Activated naive CD8-positive, alpha-beta T cell treated with anti-CD3 and anti-CD28 coated beads for 36 hours (primary cell): ENCODE measurements around the gene APELA. TPM values are rescaled to one million over a fixed set of nuclear protein-coding genes. Genes with fewer than 3 reads are reported as not detected.
"Not testable (repeated sequence)": the region's sequence is repeated elsewhere in the genome, so short reads cannot be mapped to it uniquely, and the experiment has no call there.

Source experiments
- DNase-seq: peaks from one replicate; pipeline ENCODE4 v3.0.0; 2021
- H3K27ac Mint-ChIP-seq: one replicate; pipeline ENCODE4 v1.8.0; 2022; ENCODE audit warnings: mild to moderate bottlenecking, moderate library complexity, mixed read lengths
- H3K27me3 Mint-ChIP-seq: one replicate; pipeline ENCODE4 v1.8.0; 2022; ENCODE audit warnings: mild to moderate bottlenecking, mixed read lengths
- H3K36me3 Mint-ChIP-seq: one replicate; pipeline ENCODE4 v1.8.0; 2021; ENCODE audit warnings: mild to moderate bottlenecking, mixed read lengths
- H3K4me1 Mint-ChIP-seq: one replicate; pipeline ENCODE4 v1.8.0; 2021; ENCODE audit warnings: mixed read lengths
- H3K4me3 Mint-ChIP-seq: one replicate; pipeline ENCODE4 v1.8.0; 2022; ENCODE audit warnings: mild to moderate bottlenecking, moderate library complexity, mixed read lengths
- H3K9me3 Mint-ChIP-seq: one replicate; pipeline ENCODE4 v1.8.0; 2022; ENCODE audit warnings: mixed read lengths
- total RNA-seq, 2 experiments: library from RNA; stranded (reverse); gene quantifications; one replicate each; pipeline ENCODE4 v1.2.3, GENCODE V29; 2021

The APELA gene
- total RNA-seq, 2 experiments from 2014 or later: not detected

- H3K27me3 Mint-ChIP-seq: no peaks in the 10 kb centered on the region
- H3K4me1 Mint-ChIP-seq: no peaks in the 10 kb centered on the region
- DNase-seq: no peak
- H3K27ac Mint-ChIP-seq: no peak overlapping the region
- H3K4me3 Mint-ChIP-seq: no peak overlapping the region
- no peaks in the 10 kb centered on the region for H3K9me3 Mint-ChIP-seq
- H3K36me3 Mint-ChIP-seq: no peaks in the 10 kb centered on the region
Measured at GRCh38 chr4:164902608-164903007, 25.6 kb downstream of the APELA start.

DNA sequence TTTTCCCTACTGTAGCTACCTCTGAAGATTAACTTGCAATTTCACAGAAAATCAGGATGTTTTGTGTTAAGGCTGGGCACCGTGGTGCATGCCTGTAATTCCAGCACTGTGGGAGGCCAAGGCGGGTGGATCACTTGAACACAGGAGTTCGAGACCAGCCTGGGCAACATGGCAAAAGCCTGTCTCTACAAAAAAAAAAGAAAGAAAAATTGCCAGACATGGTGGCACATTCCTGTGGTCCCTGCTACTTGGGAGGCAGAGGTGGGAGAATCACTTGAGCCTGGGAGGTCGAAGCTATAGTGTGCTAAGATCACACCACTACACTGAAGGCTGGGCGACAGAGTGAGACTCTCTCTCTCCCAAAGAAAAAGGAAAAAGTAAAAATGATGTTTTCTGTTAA is 27.4 kb downstream of the APELA start:
- Mint-ChIP-seq H3K27ac (no peak overlapping the region), H3K9me3 (no peaks in the 10 kb centered on the region), H3K4me1 (no peaks in the 10 kb centered on the region), H3K4me3 (no peak overlapping the region), H3K36me3 (no peaks in the 10 kb centered on the region), H3K27me3 (no peaks in the 10 kb centered on the region)
- DNase-seq: no peak

- no peaks in the 10 kb centered on the region for H3K9me3 Mint-ChIP-seq
- H3K4me1 Mint-ChIP-seq: no peaks in the 10 kb centered on the region
- no peaks in the 10 kb centered on the region for H3K36me3 Mint-ChIP-seq
- H3K4me3 Mint-ChIP-seq: no peak overlapping the region
- H3K27ac Mint-ChIP-seq: no peak overlapping the region
- no peak for DNase-seq
- H3K27me3 Mint-ChIP-seq: no peaks in the 10 kb centered on the region
Measured at GRCh38 chr4:164904941-164905340, 28.0 kb downstream of the APELA start.

DNA sequence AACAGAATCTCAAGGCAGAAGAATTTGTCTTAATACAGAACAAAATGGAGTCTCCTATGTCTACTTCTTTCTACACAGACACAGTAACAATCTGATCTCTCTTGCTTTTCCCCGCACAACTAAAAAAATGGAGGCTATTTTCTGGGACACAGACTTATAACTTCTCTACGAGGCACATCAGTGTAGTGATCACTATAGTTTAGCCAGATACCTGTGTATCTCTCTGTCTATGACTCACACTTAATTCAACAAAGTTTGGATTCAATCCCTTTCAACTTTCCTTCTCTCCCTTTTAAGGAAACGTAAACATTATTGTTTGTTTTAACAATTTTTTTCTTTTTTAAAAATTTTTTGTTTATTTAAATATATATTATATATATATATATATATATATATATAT is 29.4 kb downstream of the APELA start:
- Mint-ChIP-seq H3K36me3 (no peaks in the 10 kb centered on the region), H3K27me3 (no peaks in the 10 kb centered on the region), H3K27ac (no peak overlapping the region), H3K4me1 (no peaks in the 10 kb centered on the region), H3K9me3 (no peaks in the 10 kb centered on the region), H3K4me3 (no peak overlapping the region)
- no peak for DNase-seq

GRCh38 chr4:164913506-164913905 is 36.5 kb downstream of the APELA start:
- not testable (repeated sequence) for H3K27ac Mint-ChIP-seq, DNase-seq, H3K9me3 Mint-ChIP-seq, H3K4me1 Mint-ChIP-seq, H3K4me3 Mint-ChIP-seq, H3K36me3 Mint-ChIP-seq, H3K27me3 Mint-ChIP-seq

DNA sequence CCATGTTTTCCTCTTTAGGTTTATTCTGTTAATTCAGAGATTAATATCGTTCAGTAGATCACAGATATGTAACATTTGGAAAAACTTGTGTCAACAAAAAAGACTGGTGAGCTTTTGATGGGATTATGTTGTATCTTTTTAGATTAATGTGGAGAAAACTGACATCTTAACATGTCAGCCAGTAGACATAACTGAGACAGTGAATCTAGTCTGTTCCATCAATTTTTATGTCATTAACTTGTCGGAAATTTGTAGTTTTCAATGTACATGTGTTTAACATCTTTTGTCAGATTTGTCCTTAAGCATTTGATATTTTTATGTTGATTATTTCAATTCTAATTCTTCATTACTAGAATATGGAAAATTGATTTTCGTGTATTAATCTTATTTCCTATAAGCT is 42.0 kb downstream of the APELA start:
- H3K36me3 Mint-ChIP-seq: no peaks in the 10 kb centered on the region
- no peaks in the 10 kb centered on the region for H3K4me1 Mint-ChIP-seq
- H3K27me3 Mint-ChIP-seq: no peaks in the 10 kb centered on the region
- H3K27ac Mint-ChIP-seq: no peak overlapping the region
- no peak overlapping the region for H3K4me3 Mint-ChIP-seq
- H3K9me3 Mint-ChIP-seq: no peaks in the 10 kb centered on the region
- no peak for DNase-seq

DNA sequence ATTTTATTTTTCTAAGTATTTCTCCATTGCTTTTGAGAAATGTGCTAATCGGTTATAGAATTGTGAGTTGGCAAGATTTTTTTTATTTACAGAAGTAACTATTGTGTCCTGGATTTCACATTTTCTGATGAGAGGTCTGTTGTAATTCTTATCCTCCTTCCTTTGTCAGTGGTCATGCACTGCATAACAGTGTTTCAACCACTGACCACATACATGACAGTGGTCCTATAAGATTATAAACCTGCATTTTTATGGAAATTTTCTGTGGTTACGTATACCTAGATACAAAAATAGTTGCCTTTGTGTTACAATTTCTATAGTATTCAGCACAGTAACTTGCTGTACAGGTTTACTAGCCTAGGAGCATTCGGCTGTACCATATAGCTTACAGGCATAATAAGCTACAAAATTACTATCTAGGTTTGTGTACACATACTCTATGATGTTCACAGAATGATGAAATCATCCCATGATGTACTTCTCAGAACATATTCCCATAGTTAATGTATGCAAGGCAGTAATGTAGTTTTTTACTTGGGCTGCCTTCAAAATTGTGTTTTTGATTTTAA is 47.8 kb downstream of the APELA start:
- H3K4me1 Mint-ChIP-seq: no peaks in the 10 kb centered on the region
- no peak for DNase-seq
- H3K27ac Mint-ChIP-seq: no peak overlapping the region
- no peaks in the 10 kb centered on the region for H3K36me3 Mint-ChIP-seq
- H3K4me3 Mint-ChIP-seq: no peak overlapping the region
- no peaks in the 10 kb centered on the region for H3K9me3 Mint-ChIP-seq
- H3K27me3 Mint-ChIP-seq: peaks cover 14% of the 10 kb centered on the region

DNA sequence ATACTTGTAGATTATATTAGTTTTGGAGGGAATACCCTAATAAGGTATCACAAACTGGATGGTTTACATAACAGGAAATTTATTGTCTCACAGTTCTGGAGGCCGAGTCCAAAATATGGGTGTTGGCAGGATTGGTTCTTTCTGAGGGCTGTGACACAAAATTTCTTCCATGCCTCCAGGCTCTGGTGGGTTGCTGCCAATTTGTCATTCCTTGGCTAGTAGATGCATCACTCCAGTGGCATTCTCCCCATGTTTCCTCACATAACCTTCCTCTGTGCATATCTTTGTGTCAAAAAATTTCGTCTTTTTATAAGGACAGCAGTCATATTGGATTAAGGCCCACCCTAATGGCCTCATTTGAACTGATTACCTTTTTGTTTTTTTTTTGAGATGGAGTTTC is 49.3 kb downstream of the APELA start:
- no peaks in the 10 kb centered on the region for H3K4me1 Mint-ChIP-seq

GRCh38 chr4:164927101-164927500 is 50.1 kb downstream of the APELA start:
- peaks cover 14% of the 10 kb centered on the region for H3K27me3 Mint-ChIP-seq
- not testable (repeated sequence) for H3K4me1 Mint-ChIP-seq, H3K27ac Mint-ChIP-seq, DNase-seq, H3K36me3 Mint-ChIP-seq, H3K9me3 Mint-ChIP-seq, H3K4me3 Mint-ChIP-seq

More for the DNA sequence above, 49.3 kb downstream of the APELA start:
- no peaks in the 10 kb centered on the region for H3K36me3 Mint-ChIP-seq
- H3K4me3 Mint-ChIP-seq: no peak overlapping the region
- no peak overlapping the region for H3K27ac Mint-ChIP-seq
- no peaks in the 10 kb centered on the region for H3K9me3 Mint-ChIP-seq
- peaks cover 14% of the 10 kb centered on the region for H3K27me3 Mint-ChIP-seq
- DNase-seq: no peak

- H3K9me3 Mint-ChIP-seq: no peaks in the 10 kb centered on the region
Measured at GRCh38 chr4:164930647-164931046, 53.7 kb downstream of the APELA start.

GRCh38 chr4:164931551-164932324 is 54.8 kb downstream of the APELA start:
- no peaks in the 10 kb centered on the region for H3K4me1 Mint-ChIP-seq
- no peak for DNase-seq
- H3K36me3 Mint-ChIP-seq: no peaks in the 10 kb centered on the region
- no peak overlapping the region for H3K27ac Mint-ChIP-seq
- H3K4me3 Mint-ChIP-seq: no peak overlapping the region
- no peaks in the 10 kb centered on the region for H3K9me3 Mint-ChIP-seq
- peaks cover 12% of the 10 kb centered on the region for H3K27me3 Mint-ChIP-seq

More at GRCh38 chr4:164930647-164931046, 53.7 kb downstream of the APELA start:
- Mint-ChIP-seq H3K4me1 (no peaks in the 10 kb centered on the region), H3K27me3 (peaks cover 12% of the 10 kb centered on the region), H3K36me3 (no peaks in the 10 kb centered on the region), H3K27ac (no peak overlapping the region), H3K4me3 (no peak overlapping the region)
- DNase-seq: no peak

DNA sequence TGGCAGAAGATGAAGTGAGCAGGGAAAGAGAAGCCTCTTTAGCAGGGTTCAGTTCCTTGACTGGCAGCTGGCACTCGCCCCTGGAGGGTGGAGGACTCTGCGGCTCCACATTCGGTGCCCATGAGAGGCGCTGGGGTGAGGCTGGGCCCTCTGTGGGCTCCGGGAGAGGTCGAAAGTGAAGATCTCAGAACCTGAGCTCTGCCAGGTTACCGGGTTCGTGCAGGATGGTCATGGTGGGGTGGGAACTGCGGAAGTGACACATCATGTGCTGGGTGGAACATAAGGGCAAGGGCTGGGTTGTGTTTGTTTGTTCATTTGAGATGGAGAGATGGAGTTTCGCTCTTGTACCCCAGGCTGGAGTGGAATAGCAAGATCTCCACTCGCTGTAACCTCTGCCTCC is 56.3 kb downstream of the APELA start:
- Mint-ChIP-seq H3K27me3 (peaks cover 18% of the 10 kb centered on the region), H3K9me3 (no peaks in the 10 kb centered on the region), H3K4me3 (no peak overlapping the region), H3K27ac (no peak overlapping the region), H3K36me3 (no peaks in the 10 kb centered on the region), H3K4me1 (no peaks in the 10 kb centered on the region)
- no peak for DNase-seq

DNA sequence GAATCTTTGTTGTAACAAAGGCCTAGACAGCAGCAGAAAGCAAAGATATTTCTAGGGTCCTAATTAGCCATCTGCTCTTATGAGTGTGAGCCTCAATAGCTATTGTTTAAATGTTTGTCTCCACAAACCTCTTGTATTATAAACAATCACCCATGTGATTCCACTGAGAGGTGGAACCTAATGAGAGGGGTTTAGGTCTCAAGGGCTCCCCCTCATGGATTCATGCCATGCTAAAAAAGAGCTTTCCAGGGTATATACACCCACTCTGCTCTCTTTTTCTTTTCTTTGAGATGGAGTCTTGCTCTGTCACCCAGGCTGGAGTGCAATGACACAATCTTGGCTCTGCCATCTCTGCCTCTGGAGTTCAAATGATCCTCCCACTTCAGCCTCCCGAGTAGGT is 58.4 kb downstream of the APELA start:
- Mint-ChIP-seq H3K27me3 (peaks cover 23% of the 10 kb centered on the region), H3K9me3 (no peaks in the 10 kb centered on the region), H3K4me1 (no peaks in the 10 kb centered on the region), H3K36me3 (no peaks in the 10 kb centered on the region), H3K4me3 (no peak overlapping the region), H3K27ac (no peak overlapping the region)
- no peak for DNase-seq

DNA sequence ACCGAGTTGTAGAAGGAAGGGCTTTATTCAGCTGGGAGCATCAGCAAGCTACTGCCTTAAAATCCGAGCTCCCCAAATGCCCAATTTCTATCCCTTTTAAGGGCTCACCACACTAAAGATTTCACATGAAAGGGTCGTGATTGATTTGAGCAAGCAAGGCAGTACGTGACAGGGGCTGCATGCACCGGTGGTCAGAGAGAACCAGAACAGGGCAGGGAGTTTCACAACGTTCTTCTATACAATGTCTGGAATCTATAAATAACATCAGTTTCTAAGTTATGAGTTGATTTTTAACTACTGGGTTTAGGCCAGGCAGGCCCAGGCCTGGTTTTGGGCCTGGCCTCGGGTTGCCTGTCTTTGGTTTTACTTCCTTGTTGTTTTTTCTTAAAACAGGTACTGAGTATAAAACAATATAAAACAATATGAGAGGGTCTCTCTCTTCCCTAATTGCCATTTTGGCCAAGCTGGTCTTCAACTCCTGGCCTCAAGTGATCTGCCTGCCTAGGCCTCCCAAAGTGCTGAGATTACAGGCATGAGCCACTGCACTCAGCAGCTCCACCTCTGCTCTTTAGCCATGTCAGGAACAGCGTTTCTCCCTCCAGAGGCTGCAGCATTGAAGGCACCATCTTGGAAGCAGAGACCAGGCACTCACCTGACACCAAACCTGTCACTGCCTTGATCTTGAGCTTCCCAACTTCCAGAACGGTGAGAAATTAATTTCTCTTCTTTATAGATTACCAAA is 59.1 kb downstream of the APELA start:
- H3K4me1 Mint-ChIP-seq, DNase-seq, H3K9me3 Mint-ChIP-seq, H3K27ac Mint-ChIP-seq, H3K36me3 Mint-ChIP-seq, H3K4me3 Mint-ChIP-seq: not testable (repeated sequence)
- H3K27me3 Mint-ChIP-seq: peaks cover 23% of the 10 kb centered on the region

DNA sequence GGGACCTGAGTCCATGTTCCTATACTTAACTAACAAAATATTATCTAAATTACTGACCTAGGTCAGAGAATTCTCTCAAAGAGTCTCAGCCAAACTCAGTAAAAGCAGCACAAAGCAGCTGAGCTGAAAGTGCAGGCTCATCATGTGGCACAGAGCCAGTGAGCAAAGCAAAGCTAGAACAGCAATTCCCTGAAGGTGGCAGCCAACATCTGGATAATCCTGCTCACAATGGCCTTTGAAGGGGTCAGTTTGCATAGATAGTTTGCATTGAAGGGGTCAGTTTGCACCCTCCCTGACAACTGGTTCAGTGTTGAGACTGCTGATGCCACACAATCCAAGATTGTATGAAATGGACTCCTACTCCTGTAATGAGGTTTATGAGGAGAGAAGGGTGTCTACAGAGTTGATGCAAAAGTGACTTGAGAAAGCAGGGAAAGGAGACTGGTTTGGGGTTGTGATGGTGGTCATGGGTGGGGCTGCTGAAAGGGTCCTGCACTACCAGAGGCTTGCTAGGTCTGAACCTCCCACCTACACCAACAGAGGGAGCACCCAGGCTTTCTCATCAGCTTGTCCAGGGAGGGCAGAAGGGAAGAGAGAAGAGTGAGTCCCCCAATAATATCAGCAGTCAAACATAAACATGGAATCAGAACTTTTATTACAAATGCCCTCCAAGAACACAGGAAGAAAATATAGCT is 60.7 kb downstream of the APELA start:
- no peaks in the 10 kb centered on the region for H3K4me1 Mint-ChIP-seq
- H3K9me3 Mint-ChIP-seq: no peaks in the 10 kb centered on the region
- H3K36me3 Mint-ChIP-seq: no peaks in the 10 kb centered on the region
- DNase-seq: no peak
- H3K27ac Mint-ChIP-seq: no peak overlapping the region
- no peak overlapping the region for H3K4me3 Mint-ChIP-seq
- peaks cover 26% of the 10 kb centered on the region for H3K27me3 Mint-ChIP-seq
